Mesenchymal stem cell (in vitro differentiated cells and primary cell): ENCODE data around the gene POU6F2.

Experiments used
- DNase-seq: peaks from one replicate; pipeline ENCODE4 v3.0.0-alpha.2; 2013
- H2AFZ ChIP-seq: one replicate; pipeline ENCODE4 v1.6.1; 2013; ENCODE audit warnings: low read depth, mild to moderate bottlenecking, control low read depth, inconsistent platforms, low read length, moderate library complexity
- H2AK5ac ChIP-seq: 2 replicates; pipeline ENCODE4 v1.6.1; 2013; ENCODE audit warnings: low read length, moderate library complexity, mild to moderate bottlenecking, inconsistent platforms; ENCODE audit not compliant: severe bottlenecking
- H2BK120ac ChIP-seq: one replicate; pipeline ENCODE4 v1.6.1; 2013; ENCODE audit warnings: low read depth, mild to moderate bottlenecking, inconsistent platforms, low read length, moderate library complexity
- H2BK12ac ChIP-seq, 2 experiments: one replicate each; pipeline ENCODE4 v1.6.1; 2013; ENCODE audit warnings: inconsistent platforms in 2 of 2, low read length in 2 of 2, mild to moderate bottlenecking in 2 of 2, moderate library complexity in 2 of 2, control low read depth in 1 of 2
- H2BK15ac ChIP-seq: one replicate; pipeline ENCODE4 v1.6.1; 2013; ENCODE audit warnings: mild to moderate bottlenecking, low read depth, inconsistent platforms; ENCODE audit not compliant: poor library complexity, severe bottlenecking
- H2BK5ac ChIP-seq: 2 replicates; pipeline ENCODE4 v1.6.1; 2013; ENCODE audit warnings: low read depth, mild to moderate bottlenecking, low read length, control low read depth, inconsistent platforms; ENCODE audit not compliant: poor library complexity, severe bottlenecking
- H3K14ac ChIP-seq, 2 experiments: one replicate each; pipeline ENCODE4 v1.6.1; 2013; ENCODE audit warnings: inconsistent platforms in 2 of 2, low read length in 2 of 2, control low read depth in 1 of 2, mild to moderate bottlenecking in 1 of 2, moderate library complexity in 1 of 2
- H3K18ac ChIP-seq, 2 experiments: one replicate each; pipeline ENCODE4 v1.6.1; 2013; ENCODE audit warnings: inconsistent platforms in 2 of 2, low read length in 2 of 2, control low read depth in 1 of 2, low read depth in 1 of 2, mild to moderate bottlenecking in 1 of 2
- H3K23ac ChIP-seq, 2 experiments: one replicate each; pipeline ENCODE4 v1.6.1; 2013; ENCODE audit warnings: inconsistent platforms in 2 of 2, low read length in 2 of 2, mild to moderate bottlenecking in 2 of 2, moderate library complexity in 2 of 2, control low read depth in 1 of 2
- H3K27ac ChIP-seq: 2 replicates; pipeline ENCODE4 v1.5.1; 2013; ENCODE audit warnings: mild to moderate bottlenecking, moderate library complexity, low read length, control low read depth, inconsistent platforms; ENCODE audit not compliant: poor library complexity, severe bottlenecking
- H3K27me3 ChIP-seq, 2 experiments: 2 replicates each; pipeline versions ENCODE4 v1.6.1 to v1.7.0; 2013; ENCODE audit warnings: low read length in 2 of 2, mild to moderate bottlenecking in 2 of 2, moderate library complexity in 2 of 2, control low read depth in 1 of 2, inconsistent platforms in 1 of 2; ENCODE audit not compliant: control insufficient read depth in 1 of 2, insufficient read depth in 1 of 2
- H3K36me3 ChIP-seq, 2 experiments: 2 replicates each; pipeline versions ENCODE4 v1.6.1 to v1.7.0; 2013; ENCODE audit warnings: low read length in 2 of 2, control low read depth in 1 of 2, inconsistent platforms in 1 of 2, low read depth in 1 of 2, mild to moderate bottlenecking in 1 of 2; ENCODE audit not compliant: insufficient read depth in 2 of 2, control insufficient read depth in 1 of 2
- H3K4ac ChIP-seq, 2 experiments: one replicate each; pipeline ENCODE4 v1.6.1; 2013; ENCODE audit warnings: inconsistent platforms in 2 of 2, low read length in 2 of 2, mild to moderate bottlenecking in 2 of 2, moderate library complexity in 2 of 2, control low read depth in 1 of 2, low read depth in 1 of 2
- H3K4me1 ChIP-seq: 2 replicates; pipeline ENCODE4 v1.6.1; 2013; ENCODE audit warnings: low read depth, low read length, control low read depth; ENCODE audit not compliant: control insufficient read depth, insufficient read depth
- H3K4me2 ChIP-seq: 2 replicates; pipeline ENCODE4 v1.6.1; 2013; ENCODE audit warnings: low read length, mild to moderate bottlenecking, inconsistent platforms; ENCODE audit not compliant: poor library complexity, severe bottlenecking
- H3K4me3 ChIP-seq, 2 experiments: 2 replicates each; pipeline versions ENCODE4 v1.5.1 to v1.7.0; 2013; ENCODE audit warnings: low read length in 2 of 2, mild to moderate bottlenecking in 2 of 2, control low read depth in 1 of 2, low read depth in 1 of 2; ENCODE audit not compliant: insufficient read depth in 1 of 2
- H3K79me1 ChIP-seq: replicated peaks from 2 replicates; pipeline ENCODE4 v1.6.1; 2013; ENCODE audit warnings: mild to moderate bottlenecking, control low read depth, low read length, inconsistent platforms; ENCODE audit not compliant: poor library complexity, severe bottlenecking
- H3K9ac ChIP-seq: 2 replicates; pipeline ENCODE4 v1.7.0; 2013; ENCODE audit warnings: mild to moderate bottlenecking, low read length, moderate library complexity
- H3K9me3 ChIP-seq: 2 replicates; pipeline ENCODE4 v1.7.0; 2013; ENCODE audit warnings: mild to moderate bottlenecking, low read length; ENCODE audit not compliant: control insufficient read depth
- H4K8ac ChIP-seq: one replicate; pipeline ENCODE4 v1.6.1; 2013; ENCODE audit warnings: inconsistent platforms, mild to moderate bottlenecking, low read length, moderate library complexity
- H4K91ac ChIP-seq: one replicate; pipeline ENCODE4 v1.6.1; 2013; ENCODE audit warnings: mild to moderate bottlenecking, low read length, inconsistent platforms
- WGBS: methylation state at CpG from one replicate; pipeline ENCODE4 v1.1.7; 2013; ENCODE audit warnings: mixed read lengths; 5-methylcytosine and 5-hydroxymethylcytosine counted together

POU6F2 gene

GRCh38 chr7:39446546-39446945, 468.8 kb downstream of the POU6F2 start:
- 83% methylated on average over 3 of the region's 3 CpGs for WGBS
- Histone ChIP-seq H3K79me1 (no peaks in the 10 kb centered on the region), H2BK5ac (no peak overlapping the region), H2AK5ac (no peak overlapping the region), H2BK12ac (no peak overlapping the region), H3K4me2 (no peak overlapping the region), H2AFZ (no peak overlapping the region), H2BK15ac (no peak overlapping the region), H3K9ac (no peak overlapping the region), H3K4ac (no peak overlapping the region), H3K4me3 (no peak overlapping the region), H3K18ac (no peak overlapping the region), H3K14ac (no peak overlapping the region), H3K9me3 (no peaks in the 10 kb centered on the region), H4K8ac (no peak overlapping the region), H3K23ac (no peak overlapping the region), H3K36me3 (no peaks in the 10 kb centered on the region), H4K91ac (no peak overlapping the region), H3K27ac (no peak overlapping the region), H3K4me1 (no peaks in the 10 kb centered on the region), H2BK120ac (no peak overlapping the region), H3K27me3 (peaks cover 9 to 41% of the 10 kb centered on the region in 2 experiments)
- DNase-seq = no peak

GRCh38 chr7:39451901-39452300, 474.2 kb downstream of the POU6F2 start:
- no peak overlapping the region for H3K23ac ChIP-seq
- H3K27me3 ChIP-seq = peaks cover 0 to 30% of the 10 kb centered on the region in 2 experiments
- no peak overlapping the region for H2BK120ac ChIP-seq
- H3K4me2 ChIP-seq = no peak overlapping the region
- H3K27ac ChIP-seq = no peak overlapping the region
- no peaks in the 10 kb centered on the region for H3K4me1 ChIP-seq
- no peak overlapping the region for H2AFZ ChIP-seq
- H4K8ac ChIP-seq = no peak overlapping the region
- no peaks in the 10 kb centered on the region for H3K9me3 ChIP-seq
- no peak overlapping the region for H4K91ac ChIP-seq
- no peak overlapping the region for H2BK12ac ChIP-seq
- no peak overlapping the region for H3K14ac ChIP-seq
- DNase-seq = no peak
- no peak overlapping the region for H3K4me3 ChIP-seq
- no peaks in the 10 kb centered on the region for H3K36me3 ChIP-seq
- no peaks in the 10 kb centered on the region for H3K79me1 ChIP-seq
- no peak overlapping the region for H3K9ac ChIP-seq
- H3K4ac ChIP-seq = no peak overlapping the region
- no peak overlapping the region for H2AK5ac ChIP-seq
- H2BK5ac ChIP-seq = no peak overlapping the region
- H2BK15ac ChIP-seq = no peak overlapping the region
- no peak overlapping the region for H3K18ac ChIP-seq
- 94% methylated on average over 2 of the region's 3 CpGs for WGBS

DNA sequence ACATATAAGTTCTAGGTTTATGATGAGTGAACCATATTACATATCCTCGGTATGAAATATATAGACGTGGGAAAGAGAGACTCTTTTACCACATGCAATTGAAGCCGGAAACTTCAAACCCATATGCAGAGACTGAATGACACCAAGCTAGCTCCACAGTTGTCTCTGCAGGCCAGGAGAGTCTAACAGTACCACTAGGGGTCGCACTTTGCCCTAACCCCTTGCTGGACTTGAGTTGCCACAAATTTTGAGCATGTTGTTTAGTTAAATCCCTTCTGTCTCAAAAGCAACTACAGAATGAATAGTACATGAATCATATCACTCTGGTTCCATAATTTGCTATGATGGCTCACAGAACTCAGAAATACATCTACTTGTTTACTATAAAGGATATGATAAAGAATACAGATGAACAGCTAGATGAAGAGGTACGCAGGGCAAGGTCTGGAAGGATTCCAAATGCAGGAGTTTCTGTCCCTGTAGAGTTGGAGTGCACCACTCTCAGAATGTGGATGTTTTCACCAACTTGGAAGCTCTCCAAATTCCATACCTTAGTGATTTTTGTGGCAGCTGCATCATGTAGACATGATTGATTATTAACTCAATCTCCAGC, 476.1 kb downstream of the POU6F2 start:
- Histone ChIP-seq H3K9me3 (no peaks in the 10 kb centered on the region), H4K8ac (no peak overlapping the region)
- WGBS = 48% methylated on average over 5 of the region's 5 CpGs

GRCh38 chr7:39458061-39458745, 480.5 kb downstream of the POU6F2 start:
- H2AFZ ChIP-seq = no peak overlapping the region
- H3K14ac ChIP-seq = no peak overlapping the region
- H4K8ac ChIP-seq = no peak overlapping the region
- no peaks in the 10 kb centered on the region for H3K9me3 ChIP-seq
- H2BK120ac ChIP-seq = no peak overlapping the region
- no peaks in the 10 kb centered on the region for H3K36me3 ChIP-seq
- WGBS = 89% methylated on average over 12 of the region's 15 CpGs
- no peak overlapping the region for H3K27ac ChIP-seq
- no peak overlapping the region for H4K91ac ChIP-seq
- H3K4me3 ChIP-seq = peak overlapping the region in 1 of 2 experiments; percentile 49
- H3K18ac ChIP-seq = no peak overlapping the region
- peak overlapping the region; percentile 27 for H3K9ac ChIP-seq
- H3K4ac ChIP-seq = no peak overlapping the region
- H2BK15ac ChIP-seq = no peak overlapping the region
- no peak overlapping the region for H3K23ac ChIP-seq
- H3K27me3 ChIP-seq = peaks cover 0 to 18% of the 10 kb centered on the region in 2 experiments
- no peak overlapping the region for H2BK12ac ChIP-seq
- H3K4me2 ChIP-seq = no peak overlapping the region
- H2BK5ac ChIP-seq = no peak overlapping the region
- H3K4me1 ChIP-seq = peaks cover 2% of the 10 kb centered on the region
- no peaks in the 10 kb centered on the region for H3K79me1 ChIP-seq
- no peak for DNase-seq
- no peak overlapping the region for H2AK5ac ChIP-seq

More for the DNA sequence above, 476.1 kb downstream of the POU6F2 start:
- Histone ChIP-seq H2BK12ac (no peak overlapping the region), H2AFZ (no peak overlapping the region), H3K14ac (no peak overlapping the region), H3K36me3 (no peaks in the 10 kb centered on the region), H4K91ac (no peak overlapping the region), H3K4me2 (no peak overlapping the region), H2BK120ac (no peak overlapping the region), H3K79me1 (no peaks in the 10 kb centered on the region), H3K18ac (no peak overlapping the region), H2BK15ac (no peak overlapping the region), H2BK5ac (no peak overlapping the region), H3K4me3 (no peak overlapping the region), H2AK5ac (no peak overlapping the region), H3K27ac (no peak overlapping the region), H3K9ac (no peak overlapping the region), H3K4me1 (no peaks in the 10 kb centered on the region), H3K4ac (no peak overlapping the region), H3K23ac (no peak overlapping the region), H3K27me3 (peaks cover 0 to 22% of the 10 kb centered on the region in 2 experiments)
- peak; percentile 48 for DNase-seq
